ENCODE results near the gene PPP2R5E.
"Not testable (repeated sequence)": the region's sequence is repeated elsewhere in the genome, so short reads cannot be mapped to it uniquely, and the experiment has no call there.

Gene PPP2R5E

GRCh38 chr14:63543000-63543825 lies at the start of gene PPP2R5E:
PPP2R5E (minus strand) TSS chr14:63543377; CDS start chr14:63539685, 3,692 bp downstream.
- peak; percentile 99 for DNase-seq

- not testable (repeated sequence) for DNase-seq
Observed at GRCh38 chr14:63583046-63583445, 39.9 kb upstream of the PPP2R5E start.

- DNase-seq: no peak
Observed at GRCh38 chr14:63581491-63581890, 38.3 kb upstream of the PPP2R5E start.

GRCh38 chr14:63578300-63578699 lies 35.1 kb upstream of the PPP2R5E start:
- no peak for DNase-seq

- peak; percentile 30 for DNase-seq
Observed at GRCh38 chr14:63573581-63573980, 30.4 kb upstream of the PPP2R5E start.

GRCh38 chr14:63565448-63565847 lies 22.3 kb upstream of the PPP2R5E start:
- DNase-seq: no peak

GRCh38 chr14:63564318-63564717 lies 21.1 kb upstream of the PPP2R5E start:
- no peak for DNase-seq

GRCh38 chr14:63563370-63564026 lies 20.3 kb upstream of the PPP2R5E start:
- no peak for DNase-seq

GRCh38 chr14:63562405-63562804 lies 19.2 kb upstream of the PPP2R5E start:
- DNase-seq: no peak

GRCh38 chr14:63555572-63555971 lies 12.4 kb upstream of the PPP2R5E start:
- DNase-seq: no peak

GRCh38 chr14:63551332-63551731 lies 8.2 kb upstream of the PPP2R5E start:
- DNase-seq: peak; percentile 12

- no peak for DNase-seq
Observed at GRCh38 chr14:63547798-63548335, 4.7 kb upstream of the PPP2R5E start.

- DNase-seq: no peak
Observed at GRCh38 chr14:63545431-63545830, 2.3 kb upstream of the PPP2R5E start.

GRCh38 chr14:63544591-63545299 lies 1.6 kb upstream of the PPP2R5E start:
- DNase-seq: no peak

GRCh38 chr14:63543826-63544406 lies 739 bp upstream of the PPP2R5E start:
- DNase-seq: no peak

GRCh38 chr14:63542231-63542999 lies 762 bp downstream of the PPP2R5E start:
- DNase-seq: no peak

GRCh38 chr14:63535918-63536317 lies 7.3 kb downstream of the PPP2R5E start:
- DNase-seq: no peak

- DNase-seq: no peak
Observed at GRCh38 chr14:63533474-63533873, 9.7 kb downstream of the PPP2R5E start.

- DNase-seq: no peak
Observed at GRCh38 chr14:63524537-63525155, 18.5 kb downstream of the PPP2R5E start.

- DNase-seq: no peak
Observed at GRCh38 chr14:63523735-63524426, 19.3 kb downstream of the PPP2R5E start.

- not testable (repeated sequence) for DNase-seq
Observed at GRCh38 chr14:63522511-63522910, 20.7 kb downstream of the PPP2R5E start.

Data from kidney glomerular epithelial cell (primary cell).